ENCODE results near the gene GP9. TPM values are rescaled to one million over a fixed set of nuclear protein-coding genes. Genes with fewer than 3 reads are reported as not detected.

The GP9 gene
- total and polyA plus RNA-seq, 9 of the 15 experiments (the other 6 are each of a cell fraction or from before 2014, with no cell fraction given), result not detected

DNA sequence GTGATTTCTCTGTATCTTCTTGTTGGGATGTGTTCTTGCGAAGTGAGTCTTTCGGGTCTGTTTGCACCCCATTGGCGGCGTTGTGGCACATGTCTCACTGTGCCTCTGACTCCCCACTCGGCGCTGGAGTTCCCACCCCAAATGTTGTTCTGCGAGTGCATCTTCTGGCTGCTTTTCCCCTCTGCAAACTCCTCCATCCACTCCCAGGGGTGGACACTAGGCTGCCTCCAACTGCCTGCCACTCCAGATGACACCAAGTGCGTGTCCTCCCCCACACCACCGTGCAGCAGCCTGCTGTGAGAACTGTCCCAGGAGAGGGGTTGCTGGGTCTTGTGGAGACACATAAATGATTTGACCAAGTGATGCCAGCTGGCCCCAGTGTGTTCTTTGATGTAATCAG lies 41.8 kb upstream of the GP9 start:
- H3K36me3 ChIP-seq (ENCODE audit: control insufficient read depth, insufficient read depth, low read length), result no peaks in the 10 kb centered on the region
- no peak for DNase-seq (ENCODE audit: extremely low read depth in 1 of 4, low spot score in 3 of 4)
- no TSS peak for BruUV-seq (replicated peaks)
- FAIRE-seq, result no peak
- H3K9me3 ChIP-seq (replicated peaks; ENCODE audit: control insufficient read depth, insufficient read depth, low read depth, low read length), result no peaks in the 10 kb centered on the region
- in situ Hi-C loops (cut with MboI), result no loop called here
- peak overlapping the region in 1 of 2 experiments; percentile 46; a peak in 2 of 4 replicates for H3K9ac ChIP-seq (ENCODE audit: insufficient read depth in 1 of 2, low read depth in 2 of 2, low read length in 2 of 2)
- H2AFZ ChIP-seq (ENCODE audit: low read depth, low read length), result no peak overlapping the region
- ChIA-PET CTCF (ENCODE audit: low intra/inter-chr PET ratio) (no interaction called here), POLR2A (no interaction called here)
- no peaks in the 10 kb centered on the region for H3K79me2 ChIP-seq (ENCODE audit: control insufficient read depth, insufficient read depth, low read length)
- intact Hi-C loops (cut with micrococcal nuclease), result loop anchor here (5.0 kb wide), 1 partner anchor 141 kb away; the partner anchor contains the start of gene ACAD9
- no peak for TF ChIP-seq TFAM (CRISPR knock-in tag; conservative IDR thresholded peaks at IDR 0.05)
- TF ChIP-seq CHCHD3 (CRISPR knock-in tag; IDR thresholded peaks at IDR 0.05), result no peak
- TF ChIP-seq, protein P1, sequence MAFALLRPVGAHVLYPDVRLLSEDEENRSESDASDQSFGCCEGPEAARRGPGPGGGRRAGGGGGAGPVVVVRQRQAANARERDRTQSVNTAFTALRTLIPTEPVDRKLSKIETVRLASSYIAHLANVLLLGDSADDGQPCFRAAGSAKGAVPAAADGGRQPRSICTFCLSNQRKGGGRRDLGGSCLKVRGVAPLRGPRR (CRISPR knock-in tag; IDR thresholded peaks at IDR 0.05), result no peak
- no peak for TF ChIP-seq ZBED1 (IDR thresholded peaks at IDR 0.05)
- TF ChIP-seq PTBP1 (IDR thresholded peaks at IDR 0.05; ENCODE audit: low read depth, low read length), result no peak
- no peak for TF ChIP-seq WHSC1 (IDR thresholded peaks at IDR 0.05; ENCODE audit: low read length)
- TF ChIP-seq, protein P2, sequence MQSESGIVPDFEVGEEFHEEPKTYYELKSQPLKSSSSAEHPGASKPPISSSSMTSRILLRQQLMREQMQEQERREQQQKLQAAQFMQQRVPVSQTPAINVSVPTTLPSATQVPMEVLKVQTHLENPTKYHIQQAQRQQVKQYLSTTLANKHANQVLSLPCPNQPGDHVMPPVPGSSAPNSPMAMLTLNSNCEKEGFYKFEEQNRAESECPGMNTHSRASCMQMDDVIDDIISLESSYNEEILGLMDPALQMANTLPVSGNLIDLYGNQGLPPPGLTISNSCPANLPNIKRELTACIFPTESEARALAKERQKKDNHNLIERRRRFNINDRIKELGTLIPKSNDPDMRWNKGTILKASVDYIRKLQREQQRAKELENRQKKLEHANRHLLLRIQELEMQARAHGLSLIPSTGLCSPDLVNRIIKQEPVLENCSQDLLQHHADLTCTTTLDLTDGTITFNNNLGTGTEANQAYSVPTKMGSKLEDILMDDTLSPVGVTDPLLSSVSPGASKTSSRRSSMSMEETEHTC (IDR thresholded peaks at IDR 0.05), result no peak
- no peak for TF ChIP-seq MAFF (IDR thresholded peaks at IDR 0.05; ENCODE audit: low read length)
- no peak for TF ChIP-seq NR1H2 (CRISPR knock-in tag; IDR thresholded peaks at IDR 0.05)
- no peak for TF ChIP-seq NRF1 (conservative IDR thresholded peaks at IDR 0.05 in 1 of 2, IDR thresholded peaks at IDR 0.05 in 1 of 2)
- TF ChIP-seq POLR2AphosphoS2 (IDR thresholded peaks at IDR 0.05; ENCODE audit: low read length), result no peak
- no peak for TF ChIP-seq ZEB2 (IDR thresholded peaks at IDR 0.05)
- TF ChIP-seq RAD21 (CRISPR knock-in tag; conservative IDR thresholded peaks at IDR 0.05 in 1 of 2, IDR thresholded peaks at IDR 0.05 in 1 of 2), result no peak
- TF ChIP-seq LARP7 (IDR thresholded peaks at IDR 0.05), result no peak
- TF ChIP-seq, protein P3, sequence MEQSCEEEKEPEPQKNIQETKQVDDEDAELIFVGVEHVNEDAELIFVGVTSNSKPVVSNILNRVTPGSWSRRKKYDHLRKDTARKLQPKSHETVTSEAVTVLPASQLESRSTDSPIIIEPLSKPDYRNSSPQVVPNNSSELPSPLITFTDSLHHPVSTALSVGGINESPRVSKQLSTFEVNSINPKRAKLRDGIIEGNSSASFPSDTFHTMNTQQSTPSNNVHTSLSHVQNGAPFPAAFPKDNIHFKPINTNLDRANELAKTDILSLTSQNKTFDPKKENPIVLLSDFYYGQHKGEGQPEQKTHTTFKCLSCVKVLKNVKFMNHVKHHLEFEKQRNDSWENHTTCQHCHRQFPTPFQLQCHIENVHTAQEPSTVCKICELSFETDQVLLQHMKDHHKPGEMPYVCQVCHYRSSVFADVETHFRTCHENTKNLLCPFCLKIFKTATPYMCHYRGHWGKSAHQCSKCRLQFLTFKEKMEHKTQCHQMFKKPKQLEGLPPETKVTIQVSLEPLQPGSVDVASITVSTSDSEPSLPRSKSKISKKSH (CRISPR knock-in tag; IDR thresholded peaks at IDR 0.05), result no peak
- TF ChIP-seq ZNF75A (CRISPR knock-in tag; IDR thresholded peaks at IDR 0.05), result no peak
- no peak overlapping the region for H3K27ac ChIP-seq (ENCODE audit: extremely low read depth, low read depth, low read length)
- H3K27me3 ChIP-seq (ENCODE audit: control insufficient read depth in 2 of 2, insufficient read depth in 2 of 2, low read length in 2 of 2), result no peaks in the 10 kb centered on the region
- no peak overlapping the region for H3K4me2 ChIP-seq (ENCODE audit: insufficient read depth, low read length)
- ATAC-seq, result no peak
- peaks cover 27 to 42% of the 10 kb centered on the region in 2 experiments for H3K4me1 ChIP-seq (replicated peaks in 1 of 2; ENCODE audit: control insufficient read depth in 2 of 2, insufficient read depth in 2 of 2, low read length in 2 of 2)
- H4K20me1 ChIP-seq (replicated peaks; ENCODE audit: control insufficient read depth, insufficient read depth, low read length), result 0 out of 2 replicates have a peak, but pooled peaks cover 10% of the 10 kb centered on the region
- 68% methylated on average over 8 of the region's 9 CpGs for WGBS (ENCODE audit: insufficient coverage, low coverage, missing lambda C conversion rate)
- peaks cover 3% of the 10 kb centered on the region for H3K9me1 ChIP-seq (ENCODE audit: control insufficient read depth, insufficient read depth, low read length)
- H3K4me3 ChIP-seq, result no peak overlapping the region
